IMR-90 (cell line): Measurements from ENCODE around the gene TST. TPM values are rescaled to one million over a fixed set of nuclear protein-coding genes. Genes with fewer than 3 reads are reported as not detected.
A peak's percentile ranks its signal among the peaks of the same experiment; 100 is the strongest.

Experiments
- ATAC-seq: fragments of 200-7000 bp; cut with Tn5 transposase; 2 replicates; pipeline ENCODE4 v1.9.1; 2020; ENCODE audit warnings: low read depth, mild to moderate bottlenecking, moderate library complexity
- BruUV-seq: library from RNA; stranded (reverse); fragments of 400-500 nt; replicated peaks from 2 replicates; lab custom pipeline; 2021; lab: Mats Ljungman, UMichigan
- CTCF ChIA-PET: fragments of 300-600 bp; formaldehyde crosslinking; extraction: SDS; loops from one replicate; lab custom pipeline; 2021; ENCODE audit warnings: antibody characterized with exemption; lab: Yijun Ruan, JAX
- POLR2A ChIA-PET: fragments of 300-600 bp; sonication (Branson Sonifier 250); formaldehyde crosslinking; loops from one replicate; lab custom pipeline; 2022; ENCODE audit warnings: antibody characterized with exemption; ENCODE audit not compliant: unreplicated experiment; lab: Charles Lee
- DNase-seq: peaks from one replicate; pipeline ENCODE4 v3.0.0; 2013
- H2AFZ ChIP-seq: replicated peaks from 2 replicates; pipeline ENCODE3; 2013; ENCODE audit warnings: low read length, mild to moderate bottlenecking; ENCODE audit not compliant: poor library complexity
- H2AK5ac ChIP-seq: 2 replicates; pipeline ENCODE4 v1.6.1; 2013; ENCODE audit warnings: low read depth, low read length, inconsistent platforms
- H2AK9ac ChIP-seq: replicated peaks from 2 replicates; pipeline ENCODE3; 2013; ENCODE audit warnings: mild to moderate bottlenecking, low read depth, low read length, moderate library complexity; ENCODE audit not compliant: poor library complexity
- H2BK120ac ChIP-seq: 2 replicates; pipeline ENCODE4 v1.6.1; 2013; ENCODE audit warnings: low read depth, low read length, inconsistent platforms
- H2BK15ac ChIP-seq: 3 replicates; pipeline ENCODE4 v1.6.1; 2013; ENCODE audit warnings: low read depth, low read length, inconsistent platforms
- H2BK20ac ChIP-seq: 2 replicates; pipeline ENCODE4 v1.6.1; 2013; ENCODE audit warnings: low read depth, mild to moderate bottlenecking, inconsistent platforms, low read length, moderate library complexity
- H2BK5ac ChIP-seq: 2 replicates; pipeline ENCODE4 v1.6.1; 2013; ENCODE audit warnings: mild to moderate bottlenecking, low read depth, low read length, inconsistent platforms; ENCODE audit not compliant: poor library complexity, severe bottlenecking
- H3K14ac ChIP-seq: replicated peaks from 2 replicates; pipeline ENCODE4 v1.6.1; 2013; ENCODE audit warnings: low read depth, low read length, inconsistent platforms
- H3K18ac ChIP-seq: 2 replicates; pipeline ENCODE4 v1.6.1; 2013; ENCODE audit warnings: low read depth, low read length, control low read depth
- H3K23ac ChIP-seq: 2 replicates; pipeline ENCODE4 v1.6.1; 2013; ENCODE audit warnings: low read depth, low read length, inconsistent platforms
- H3K27ac ChIP-seq: 2 replicates; pipeline ENCODE4 v1.5.1; 2013; ENCODE audit warnings: mild to moderate bottlenecking, control low read depth, low read length; ENCODE audit not compliant: insufficient read depth
- H3K27me3 ChIP-seq: 2 replicates; pipeline ENCODE4 v1.6.1; 2013; ENCODE audit warnings: low read length; ENCODE audit not compliant: control insufficient read depth, insufficient read depth
- H3K36me3 ChIP-seq: 2 replicates; pipeline ENCODE4 v1.6.1; 2013; ENCODE audit warnings: low read length, mixed read lengths; ENCODE audit not compliant: control insufficient read depth, insufficient read depth
- H3K4ac ChIP-seq: 2 replicates; pipeline ENCODE4 v1.6.1; 2013; ENCODE audit warnings: low read depth, low read length, inconsistent platforms
- H3K4me1 ChIP-seq: 2 replicates; pipeline ENCODE4 v1.6.1; 2013; ENCODE audit warnings: low read length, mixed read lengths; ENCODE audit not compliant: control insufficient read depth, insufficient read depth
- H3K4me2 ChIP-seq: 2 replicates; pipeline ENCODE4 v1.6.1; 2013; ENCODE audit warnings: low read depth, mild to moderate bottlenecking, control low read depth, low read length, moderate library complexity
- H3K4me3 ChIP-seq: 2 replicates; pipeline ENCODE4 v1.5.1; 2013; ENCODE audit warnings: low read depth, mild to moderate bottlenecking, control low read depth, low read length, moderate library complexity; ENCODE audit not compliant: insufficient read depth
- H3K56ac ChIP-seq: 2 replicates; pipeline ENCODE4 v1.6.1; 2013; ENCODE audit warnings: low read length, inconsistent platforms; ENCODE audit not compliant: insufficient read depth; ENCODE audit errors: extremely low read depth
- H3K79me1 ChIP-seq, 2 experiments: 2 replicates each; pipeline ENCODE4 v1.6.1; 2013; ENCODE audit warnings: low read length in 2 of 2, inconsistent platforms in 1 of 2, low read depth in 1 of 2
- H3K9ac ChIP-seq: 2 replicates; pipeline ENCODE4 v1.6.1; 2013; ENCODE audit warnings: low read depth, low read length, control low read depth
- H3K9me1 ChIP-seq: 2 replicates; pipeline ENCODE4 v1.6.1; 2013; ENCODE audit warnings: low read length, inconsistent platforms; ENCODE audit not compliant: insufficient read depth
- H3K9me3 ChIP-seq: 2 replicates; pipeline ENCODE4 v1.6.1; 2013; ENCODE audit warnings: low read length; ENCODE audit not compliant: control insufficient read depth, insufficient read depth
- H4K20me1 ChIP-seq: 2 replicates; pipeline ENCODE4 v1.6.1; 2013; ENCODE audit warnings: low read length, inconsistent platforms; ENCODE audit not compliant: insufficient read depth
- H4K5ac ChIP-seq: 2 replicates; pipeline ENCODE4 v1.6.1; 2013; ENCODE audit warnings: mild to moderate bottlenecking, low read depth, low read length, control low read depth
- H4K8ac ChIP-seq, 2 experiments: 2 replicates each; pipeline ENCODE4 v1.6.1; 2013; ENCODE audit warnings: low read depth in 2 of 2, low read length in 2 of 2, control low read depth in 1 of 2, inconsistent platforms in 1 of 2
- H4K91ac ChIP-seq: 2 replicates; pipeline ENCODE4 v1.6.1; 2013; ENCODE audit warnings: low read depth, low read length, inconsistent platforms; ENCODE audit not compliant: insufficient read depth
- BHLHE40 ChIP-seq: fragments of 150-350 bp; IDR thresholded peaks from 2 replicates; pipeline ENCODE4 v1.6.1; 2016; ENCODE audit warnings: mild to moderate bottlenecking, low read depth, low read length
- CEBPB ChIP-seq: IDR thresholded peaks from 2 replicates; pipeline ENCODE4 v1.6.1; 2012; ENCODE audit warnings: low read depth, low read length, improper control_type of control experiment
- CHD1 ChIP-seq: IDR thresholded peaks from 2 replicates; pipeline ENCODE4 v1.6.1; 2012; ENCODE audit warnings: low read depth, low read length, improper control_type of control experiment
- CTCF ChIP-seq: conservative IDR thresholded peaks from 2 replicates; pipeline ENCODE4 v1.5.1; 2012; ENCODE audit warnings: mild to moderate bottlenecking, low read depth, low read length, improper control_type of control experiment
- MAFK ChIP-seq: IDR thresholded peaks from 2 replicates; pipeline ENCODE4 v1.6.1; 2012; ENCODE audit warnings: low read depth, low read length, improper control_type of control experiment
- MAZ ChIP-seq: IDR thresholded peaks from 2 replicates; pipeline ENCODE4 v1.6.1; 2012; ENCODE audit warnings: low read depth, mild to moderate bottlenecking, low read length, improper control_type of control experiment, moderate library complexity, borderline replicate concordance
- MXI1 ChIP-seq: IDR thresholded peaks from 2 replicates; pipeline ENCODE4 v1.6.1; 2012; ENCODE audit warnings: low read depth, mild to moderate bottlenecking, low read length, moderate library complexity, borderline replicate concordance
- NFE2L2 ChIP-seq: fragments of 150-350 bp; IDR thresholded peaks from 2 replicates; pipeline ENCODE4 v1.6.1; 2016; ENCODE audit warnings: low read depth, mild to moderate bottlenecking, low read length
- POLR2A ChIP-seq: IDR thresholded peaks from 2 replicates; pipeline ENCODE4 v1.6.1; 2012; ENCODE audit warnings: mild to moderate bottlenecking, low read depth, low read length
- RAD21 ChIP-seq: IDR thresholded peaks from 2 replicates; pipeline ENCODE4 v1.6.1; 2012; ENCODE audit warnings: low read length, improper control_type of control experiment
- WGBS, 2 experiments: methylation state at CpG; one replicate each; pipeline versions ENCODE4 v1.1.5 to v1.1.7; 2013; ENCODE audit warnings: missing lambda C conversion rate in 2 of 2; ENCODE audit not compliant: insufficient read length in 1 of 2; ENCODE audit errors: extremely low coverage in 2 of 2; 5-methylcytosine and 5-hydroxymethylcytosine counted together
- dilution Hi-C: fragments of 300-500 bp; cut with HindIII; formaldehyde crosslinking; loops from one replicate; pipeline ENCODE4 v1.14.3; 2018; ENCODE audit warnings: low sequenced_read_pairs; ENCODE audit not compliant: unreplicated experiment
- in situ Hi-C: fragments of 300-500 bp; cut with MboI; formaldehyde crosslinking; loops from 3 replicates; pipeline ENCODE4 v1.14.3; 2019; ENCODE audit warnings: low sequenced_read_pairs, inconsistent platforms, mixed read lengths
- intact Hi-C: fragments of 100-400 bp; cut with micrococcal nuclease; formaldehyde crosslinking; loops from 2 replicates; pipeline ENCODE4 v1.10.0; 2022
- polyA plus RNA-seq, 3 experiments: library from polyadenylated mRNA; depleted of rRNA; stranded (reverse); fragments of >200 nt; gene quantifications; 2 replicates each; pipeline ENCODE4 v1.2.3, GENCODE V29; 2012; ENCODE audit warnings: low replicate concordance in 1 of 3
- total RNA-seq: library from RNA; depleted of rRNA; stranded (reverse); fragments of >200 nt; gene quantifications from 2 replicates; pipeline ENCODE4 v1.2.3, GENCODE V29; 2012
- TF ChIP-seq, protein P1 (sequence below): fragments of 150-350 bp; IDR thresholded peaks from 2 replicates; pipeline ENCODE4 v1.6.1; 2017; ENCODE audit warnings: mild to moderate bottlenecking, antibody characterized with exemption, low read length, low read depth

The TST gene
- total and polyA plus RNA-seq, 2 of the 4 experiments (the other 2 are of a cell fraction) = 31.7 to 37.7 TPM

- POLR2A ChIA-PET = no interaction called here
- no peak within 1 kb of the TSS for H2BK120ac ChIP-seq
- BruUV-seq = no TSS peak
- 0 out of 2 replicates have a peak, but pooled peaks cover 2% of the 10 kb centered on the region for H3K27me3 ChIP-seq
- 0% methylated on average over 13 of the region's 89 CpGs; no CpG with 5 or more reads in 1 of the 2 experiments for WGBS, 2 experiments
- peak within 1 kb of the TSS; percentile 66 for H3K9ac ChIP-seq
- H4K8ac ChIP-seq = peak within 1 kb of the TSS in 1 of 2 experiments; percentile 74; a peak in 1 of 4 replicates
- H3K9me3 ChIP-seq = no peaks in the 10 kb centered on the region
- CTCF ChIA-PET = no interaction called here
- peak within 1 kb of the TSS; percentile 91 for H2AK9ac ChIP-seq
- intact Hi-C loops (loop anchor here (5.0 kb wide), 1 partner anchor 146 kb away; no protein-coding TSS in a partner anchor), dilution Hi-C loops (no loop called here), in situ Hi-C loops (no loop called here)
- H3K4ac ChIP-seq = peak within 1 kb of the TSS; percentile 65
- H3K27ac ChIP-seq = peak within 1 kb of the TSS; percentile 44; the same call in 1 of the 2 replicates
- H3K4me3 ChIP-seq = peak within 1 kb of the TSS; percentile 89
- 0 out of 3 replicates have a peak within 1 kb of the TSS, but pooled peaks have one; percentile 4 for H2BK15ac ChIP-seq
- H3K4me2 ChIP-seq = peak within 1 kb of the TSS; percentile 96
- TF ChIP-seq CHD1 (no peak), MAZ (peak; percentile 55; the same call in 1 of the 2 replicates), BHLHE40 (no peak), RAD21 (no peak), CTCF (0 out of 2 replicates have a peak, but pooled peaks have one; percentile 9), POLR2A (peak; percentile 74), MXI1 (peak; percentile 59; the same call in 1 of the 2 replicates), CEBPB (no peak), NFE2L2 (no peak), MAFK (no peak)
- TF ChIP-seq, protein P1, sequence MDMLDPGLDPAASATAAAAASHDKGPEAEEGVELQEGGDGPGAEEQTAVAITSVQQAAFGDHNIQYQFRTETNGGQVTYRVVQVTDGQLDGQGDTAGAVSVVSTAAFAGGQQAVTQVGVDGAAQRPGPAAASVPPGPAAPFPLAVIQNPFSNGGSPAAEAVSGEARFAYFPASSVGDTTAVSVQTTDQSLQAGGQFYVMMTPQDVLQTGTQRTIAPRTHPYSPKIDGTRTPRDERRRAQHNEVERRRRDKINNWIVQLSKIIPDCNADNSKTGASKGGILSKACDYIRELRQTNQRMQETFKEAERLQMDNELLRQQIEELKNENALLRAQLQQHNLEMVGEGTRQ = no peak
- H4K20me1 ChIP-seq = no peaks in the 10 kb centered on the region
- H2BK5ac ChIP-seq = no peak within 1 kb of the TSS
- H2BK20ac ChIP-seq = no peak within 1 kb of the TSS
- ATAC-seq = peak; percentile 99
- H3K79me1 ChIP-seq = peaks cover 7 to 17% of the 10 kb centered on the region in 2 experiments; a peak in 3 of 4 replicates
- H3K18ac ChIP-seq = peak within 1 kb of the TSS; percentile 9; the same call in 1 of the 2 replicates
- DNase-seq = peak; percentile 59
- peak within 1 kb of the TSS; percentile 19; the same call in 1 of the 2 replicates for H4K5ac ChIP-seq
- H3K14ac ChIP-seq = peak within 1 kb of the TSS; percentile 83; the same call in 1 of the 2 replicates
- peaks cover 4% of the 10 kb centered on the region; the same call in 1 of the 2 replicates for H3K4me1 ChIP-seq
- no peak within 1 kb of the TSS for H3K56ac ChIP-seq
- H2AFZ ChIP-seq = peak within 1 kb of the TSS; percentile 97
- H3K36me3 ChIP-seq = peaks cover 14% of the 10 kb centered on the region; the same call in 1 of the 2 replicates
- peaks cover 13% of the 10 kb centered on the region; the same call in 1 of the 2 replicates for H3K9me1 ChIP-seq
- no peak within 1 kb of the TSS; the same call in 1 of the 2 replicates for H4K91ac ChIP-seq
- H3K23ac ChIP-seq = peak within 1 kb of the TSS; percentile 45
- H2AK5ac ChIP-seq = 0 out of 2 replicates have a peak within 1 kb of the TSS, but pooled peaks have one; percentile 2
Measured at GRCh38 chr22:37051391-37052385, 32.4 kb upstream of the TST start, which contains the start of gene KCTD17. KCTD17 (plus strand) TSS chr22:37051742; CDS start chr22:37051761, 19 bp downstream.
